Type B pancreatic cell (in vitro differentiated cells): Measurements from ENCODE around the gene ECI2. TPM values are rescaled to one million over a fixed set of nuclear protein-coding genes. Genes with fewer than 3 reads are reported as not detected.

Experiments
- DNase-seq: peaks from one replicate; pipeline ENCODE4 v3.0.0; 2021; ENCODE audit warnings: mixed read lengths; ENCODE audit not compliant: unreplicated experiment; ENCODE audit errors: extremely low spot score
- H3K27ac Mint-ChIP-seq: 2 replicates; pipeline ENCODE4 v1.8.0; 2021; ENCODE audit warnings: mild to moderate bottlenecking, mixed read lengths
- H3K27me3 Mint-ChIP-seq: 2 replicates; pipeline ENCODE4 v1.8.0; 2021; ENCODE audit warnings: mixed read lengths
- H3K36me3 Mint-ChIP-seq: 2 replicates; pipeline ENCODE4 v1.8.0; 2021; ENCODE audit warnings: mixed read lengths
- H3K4me1 Mint-ChIP-seq: one replicate; pipeline ENCODE4 v1.8.0; 2021; ENCODE audit warnings: mixed read lengths; ENCODE audit not compliant: unreplicated experiment
- H3K4me3 Mint-ChIP-seq: 2 replicates; pipeline ENCODE4 v1.8.0; 2021; ENCODE audit warnings: mild to moderate bottlenecking, mixed read lengths
- H3K9me3 Mint-ChIP-seq: 2 replicates; pipeline ENCODE4 v1.8.0; 2021; ENCODE audit warnings: mixed read lengths
- total RNA-seq: library from RNA; stranded (reverse); gene quantifications from 2 replicates; pipeline ENCODE4 v1.2.1, GENCODE V29; 2021; ENCODE audit warnings: low replicate concordance
- TF ChIP-seq, protein P1 (sequence below): fragments of 200-600 bp; sonication (generic); conservative IDR thresholded peaks from 2 replicates; pipeline ENCODE4 v1.5.0; 2021; ENCODE audit warnings: antibody characterized with exemption, mild to moderate bottlenecking

ECI2 gene
- total RNA-seq, 1 donor from 2014 or later = 62.9 TPM

DNA sequence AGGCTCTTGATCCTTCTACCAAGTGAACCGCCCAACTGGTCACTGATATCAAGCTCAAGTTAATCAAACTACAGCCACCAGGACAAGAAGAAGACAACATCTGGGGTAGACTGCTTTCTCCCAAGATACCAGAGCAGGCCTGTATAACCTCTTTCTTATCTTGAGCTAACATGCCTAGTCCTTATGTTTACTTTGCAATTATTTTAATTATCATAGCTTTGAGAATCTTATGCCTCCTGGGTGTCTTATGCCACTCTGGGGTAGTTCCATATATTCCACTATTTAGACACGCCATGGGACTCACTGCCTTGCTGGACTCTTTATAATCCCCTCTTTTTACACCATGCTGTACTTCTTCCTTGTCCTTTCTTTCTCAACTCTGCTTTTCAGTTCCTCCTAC, 41.5 kb upstream of the ECI2 start:
- peaks cover 9% of the 10 kb centered on the region for H3K4me1 Mint-ChIP-seq
- H3K27me3 Mint-ChIP-seq = no peaks in the 10 kb centered on the region
- no peaks in the 10 kb centered on the region for H3K9me3 Mint-ChIP-seq
- no peak overlapping the region for H3K4me3 Mint-ChIP-seq
- H3K27ac Mint-ChIP-seq = no peak overlapping the region
- no peaks in the 10 kb centered on the region for H3K36me3 Mint-ChIP-seq
- TF ChIP-seq, protein P1, sequence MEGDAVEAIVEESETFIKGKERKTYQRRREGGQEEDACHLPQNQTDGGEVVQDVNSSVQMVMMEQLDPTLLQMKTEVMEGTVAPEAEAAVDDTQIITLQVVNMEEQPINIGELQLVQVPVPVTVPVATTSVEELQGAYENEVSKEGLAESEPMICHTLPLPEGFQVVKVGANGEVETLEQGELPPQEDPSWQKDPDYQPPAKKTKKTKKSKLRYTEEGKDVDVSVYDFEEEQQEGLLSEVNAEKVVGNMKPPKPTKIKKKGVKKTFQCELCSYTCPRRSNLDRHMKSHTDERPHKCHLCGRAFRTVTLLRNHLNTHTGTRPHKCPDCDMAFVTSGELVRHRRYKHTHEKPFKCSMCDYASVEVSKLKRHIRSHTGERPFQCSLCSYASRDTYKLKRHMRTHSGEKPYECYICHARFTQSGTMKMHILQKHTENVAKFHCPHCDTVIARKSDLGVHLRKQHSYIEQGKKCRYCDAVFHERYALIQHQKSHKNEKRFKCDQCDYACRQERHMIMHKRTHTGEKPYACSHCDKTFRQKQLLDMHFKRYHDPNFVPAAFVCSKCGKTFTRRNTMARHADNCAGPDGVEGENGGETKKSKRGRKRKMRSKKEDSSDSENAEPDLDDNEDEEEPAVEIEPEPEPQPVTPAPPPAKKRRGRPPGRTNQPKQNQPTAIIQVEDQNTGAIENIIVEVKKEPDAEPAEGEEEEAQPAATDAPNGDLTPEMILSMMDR = no peak
- no peak for DNase-seq

DNA sequence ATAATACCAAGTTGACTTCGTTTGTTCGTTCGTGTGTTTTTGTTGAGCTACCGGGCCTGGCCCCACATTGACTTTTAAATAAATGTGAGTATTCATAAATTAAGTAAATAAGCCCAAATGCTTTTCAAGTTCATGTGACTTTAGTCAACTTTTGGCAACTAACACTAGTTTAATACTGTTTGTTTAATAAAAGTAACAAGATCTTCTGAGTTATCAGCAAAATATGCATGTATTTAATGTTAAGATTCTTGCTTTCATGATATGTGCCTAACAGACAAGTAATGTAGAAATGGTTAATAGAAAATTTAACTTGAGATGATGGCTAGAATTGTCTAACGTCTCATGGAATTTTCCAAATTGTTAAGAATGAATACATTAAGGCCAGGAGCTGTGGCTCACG, 38.7 kb upstream of the ECI2 start:
- no peak overlapping the region for H3K27ac Mint-ChIP-seq
- DNase-seq = no peak
- H3K36me3 Mint-ChIP-seq = no peaks in the 10 kb centered on the region
- H3K4me1 Mint-ChIP-seq = peaks cover 5% of the 10 kb centered on the region
- H3K27me3 Mint-ChIP-seq = no peaks in the 10 kb centered on the region
- H3K4me3 Mint-ChIP-seq = no peak overlapping the region
- TF ChIP-seq, protein P1 = no peak
- H3K9me3 Mint-ChIP-seq = no peaks in the 10 kb centered on the region

DNA sequence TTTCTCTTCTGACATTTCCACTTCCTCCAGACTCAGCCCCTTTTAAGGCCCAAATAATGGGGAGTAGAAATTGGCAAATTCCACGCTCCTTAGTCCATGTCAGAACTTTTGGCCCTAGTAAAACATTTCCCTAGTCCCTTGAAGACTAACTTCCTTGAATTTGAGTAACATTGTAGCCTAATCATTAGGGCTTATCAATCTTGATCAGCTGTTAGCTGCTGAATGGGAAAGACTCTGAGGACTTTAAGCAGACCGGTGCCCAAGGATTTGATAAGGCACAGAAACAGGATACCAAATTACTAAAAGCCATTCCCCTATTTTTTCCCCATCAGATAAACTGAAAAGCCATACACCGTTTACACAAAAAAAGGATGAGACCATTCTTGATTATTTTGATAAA, 37.0 kb upstream of the ECI2 start:
- DNase-seq = no peak
- TF ChIP-seq, protein P1 = no peak
- H3K27me3 Mint-ChIP-seq = no peaks in the 10 kb centered on the region
- H3K4me1 Mint-ChIP-seq = peaks cover 5% of the 10 kb centered on the region
- H3K36me3 Mint-ChIP-seq = no peaks in the 10 kb centered on the region
- no peaks in the 10 kb centered on the region for H3K9me3 Mint-ChIP-seq
- no peak overlapping the region for H3K4me3 Mint-ChIP-seq
- no peak overlapping the region for H3K27ac Mint-ChIP-seq

DNA sequence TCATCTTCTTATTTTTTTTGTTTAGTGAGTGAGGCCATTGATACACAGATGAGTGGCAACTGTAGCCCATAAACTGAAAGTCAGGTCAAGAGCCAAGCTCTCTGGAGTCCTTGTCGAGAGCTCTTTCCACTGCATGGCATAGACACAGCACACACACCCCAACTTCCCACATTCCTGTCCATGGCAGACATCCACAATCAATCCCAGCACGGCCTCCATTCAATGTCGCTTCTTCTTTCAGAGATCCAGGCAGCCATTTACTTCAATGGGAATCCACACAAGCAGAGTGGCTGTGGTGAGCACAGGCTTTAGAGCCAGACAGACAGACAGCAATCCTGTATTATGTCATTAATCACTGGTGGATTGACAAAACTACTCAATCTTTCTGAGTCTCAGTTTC, 34.9 kb upstream of the ECI2 start:
- no peaks in the 10 kb centered on the region for H3K36me3 Mint-ChIP-seq
- H3K4me3 Mint-ChIP-seq = no peak overlapping the region
- H3K4me1 Mint-ChIP-seq = peaks cover 5% of the 10 kb centered on the region
- TF ChIP-seq, protein P1 = no peak
- no peaks in the 10 kb centered on the region for H3K9me3 Mint-ChIP-seq
- no peak for DNase-seq
- no peak overlapping the region for H3K27ac Mint-ChIP-seq
- no peaks in the 10 kb centered on the region for H3K27me3 Mint-ChIP-seq

DNA sequence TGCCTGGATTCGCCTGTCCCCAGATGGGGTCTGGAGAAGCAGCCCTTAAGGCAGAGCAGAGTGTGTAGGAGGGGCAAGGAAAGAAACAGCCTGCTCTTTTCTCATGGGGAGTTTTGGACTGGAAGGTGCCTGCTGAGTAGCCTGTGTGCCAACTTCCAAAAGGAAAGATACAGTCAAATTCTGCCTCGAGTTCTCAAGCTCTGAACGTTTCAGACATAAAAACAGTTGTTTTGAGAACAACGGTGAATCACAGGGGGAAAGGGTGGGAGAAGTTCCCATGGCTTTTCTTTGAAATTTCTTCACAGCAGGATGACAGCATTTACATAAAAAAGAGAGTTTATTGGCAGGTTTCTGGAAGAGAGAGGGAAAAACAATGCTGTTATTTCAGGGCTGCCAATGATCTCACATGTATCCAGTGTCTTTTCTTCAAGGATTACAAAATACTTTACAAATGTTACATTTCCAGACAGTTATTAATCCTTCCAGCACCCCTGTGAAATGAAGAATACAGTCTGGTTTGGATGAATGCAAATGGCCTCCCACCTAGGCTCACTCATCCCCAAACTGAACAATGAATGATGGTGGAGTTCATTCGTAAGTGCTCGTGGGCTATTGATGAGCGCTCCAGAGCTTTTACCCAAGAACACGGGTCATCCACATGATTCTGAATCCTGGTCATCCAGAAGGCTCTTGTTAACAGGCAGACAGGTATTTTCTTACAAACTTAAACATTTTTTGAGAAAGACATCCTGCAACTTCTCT, 33.8 kb upstream of the ECI2 start:
- Mint-ChIP-seq H3K27ac (no peak overlapping the region), H3K9me3 (no peaks in the 10 kb centered on the region)

More for the DNA sequence above, 33.8 kb upstream of the ECI2 start:
- DNase-seq = no peak
- TF ChIP-seq, protein P1 = no peak
- no peaks in the 10 kb centered on the region for H3K27me3 Mint-ChIP-seq
- H3K36me3 Mint-ChIP-seq = no peaks in the 10 kb centered on the region
- H3K4me1 Mint-ChIP-seq = peaks cover 5% of the 10 kb centered on the region
- H3K4me3 Mint-ChIP-seq = no peak overlapping the region
